ENCODE data around the gene ABCB11. TPM values are rescaled to one million over a fixed set of nuclear protein-coding genes. Genes with fewer than 3 reads are reported as not detected.

Gene ABCB11
- total and polyA plus RNA-seq, 2 of the 4 experiments (the other 2 are of a cell fraction): not detected

GRCh38 chr2:168941297-168941696 lies 89.8 kb downstream of the ABCB11 start:
- Histone ChIP-seq H2AFZ (replicated peaks; ENCODE audit: low read length, poor library complexity) (no peak overlapping the region), H3K9me3 (ENCODE audit: control insufficient read depth, insufficient read depth, low read length) (no peaks in the 10 kb centered on the region), H4K5ac (ENCODE audit: low read depth, low read length) (no peak overlapping the region), H3K36me3 (ENCODE audit: control insufficient read depth, insufficient read depth, low read length) (no peaks in the 10 kb centered on the region), H2AK9ac (replicated peaks; ENCODE audit: low read depth, low read length, poor library complexity) (no peak overlapping the region), H3K27ac (ENCODE audit: insufficient read depth, low read length) (no peak overlapping the region), H3K23ac (ENCODE audit: low read depth, low read length) (no peak overlapping the region), H3K56ac (ENCODE audit: extremely low read depth, insufficient read depth, low read length) (no peak overlapping the region), H3K18ac (ENCODE audit: low read depth, low read length) (no peak overlapping the region), H3K4ac (ENCODE audit: low read depth, low read length) (no peak overlapping the region), H2BK20ac (ENCODE audit: low read depth, low read length) (no peak overlapping the region), H3K9me1 (ENCODE audit: insufficient read depth, low read length) (no peaks in the 10 kb centered on the region), H3K79me1 (ENCODE audit: low read depth in 1 of 2, low read length in 2 of 2) (no peaks in the 10 kb centered on the region), H3K4me1 (ENCODE audit: control insufficient read depth, insufficient read depth, low read length) (no peaks in the 10 kb centered on the region), H2AK5ac (ENCODE audit: low read depth, low read length) (no peak overlapping the region), H3K4me3 (ENCODE audit: insufficient read depth, low read depth, low read length) (no peak overlapping the region), H4K91ac (ENCODE audit: insufficient read depth, low read depth, low read length) (no peak overlapping the region), H2BK5ac (ENCODE audit: low read depth, low read length, poor library complexity, severe bottlenecking) (no peak overlapping the region), H4K8ac (ENCODE audit: low read depth in 2 of 2, low read length in 2 of 2) (no peak overlapping the region), H3K27me3 (ENCODE audit: control insufficient read depth, insufficient read depth, low read length) (no peaks in the 10 kb centered on the region), H4K20me1 (ENCODE audit: insufficient read depth, low read length) (no peaks in the 10 kb centered on the region), H3K9ac (ENCODE audit: low read depth, low read length) (no peak overlapping the region), H3K14ac (replicated peaks; ENCODE audit: low read depth, low read length) (no peak overlapping the region), H2BK120ac (ENCODE audit: low read depth, low read length) (no peak overlapping the region), H2BK15ac (ENCODE audit: low read depth, low read length) (no peak overlapping the region), H3K4me2 (ENCODE audit: low read depth, low read length) (no peak overlapping the region)
- CTCF ChIA-PET: no interaction called here
- dilution Hi-C loops (cut with HindIII; ENCODE audit: low sequenced_read_pairs, unreplicated experiment) (no loop called here), in situ Hi-C loops (cut with MboI; ENCODE audit: low sequenced_read_pairs) (no loop called here), intact Hi-C loops (cut with micrococcal nuclease) (no loop called here)
- ATAC-seq (ENCODE audit: low read depth) (no peak), DNase-seq (no peak)
- POLR2A ChIA-PET (ENCODE audit: unreplicated experiment): no interaction called here
- BruUV-seq (replicated peaks): no TSS peak
- TF ChIP-seq CEBPB (IDR thresholded peaks at IDR 0.05; ENCODE audit: low read depth, low read length): no peak

Measured in IMR-90 (cell line).